ENCODE measurements around the gene CHRM1. TPM values are rescaled to one million over a fixed set of nuclear protein-coding genes. Genes with fewer than 3 reads are reported as not detected.

Gene CHRM1
- total RNA-seq, 2 experiments from 2014 or later, result not detected

GRCh38 chr11:62883673-62884072 lies 37.5 kb downstream of the CHRM1 start:
- Histone ChIP-seq H3K4me3 (ENCODE audit: low read depth, low read length, poor library complexity, severe bottlenecking) (no peak overlapping the region), H3K9me3 (ENCODE audit: low read length) (no peaks in the 10 kb centered on the region), H3K4me1 (ENCODE audit: insufficient read depth, low read length, poor library complexity, severe bottlenecking) (peaks cover 28% of the 10 kb centered on the region), H3K27ac (ENCODE audit: low read depth, low read length, poor library complexity, severe bottlenecking) (no peak overlapping the region), H3K79me2 (ENCODE audit: insufficient read depth, low read depth, low read length) (peaks cover 47% of the 10 kb centered on the region), H4K20me1 (ENCODE audit: insufficient read depth, low read length) (peaks cover 11% of the 10 kb centered on the region; the same call in 1 of the 2 replicates), H3K36me3 (ENCODE audit: insufficient read depth, low read length) (peaks cover 95% of the 10 kb centered on the region), H3K9me2 (ENCODE audit: insufficient read depth, low read length) (no peaks in the 10 kb centered on the region), H3K4me2 (ENCODE audit: low read length) (0 out of 2 replicates have a peak overlapping the region, but pooled peaks have one; percentile 95), H2AFZ (ENCODE audit: low read length) (no peak overlapping the region)
- no peak for DNase-seq (ENCODE audit: low spot score)
- intact Hi-C loops (cut with micrococcal nuclease; ENCODE audit: unreplicated experiment), result loop anchor here (5.0 kb wide), 1 partner anchor 311 kb away; the partner anchor contains the start of gene EEF1G
- TF ChIP-seq CTCF (conservative IDR thresholded peaks at IDR 0.05; ENCODE audit: low read length) (no peak), EZH2phosphoT487 (IDR thresholded peaks at IDR 0.05; ENCODE audit: borderline replicate concordance, low read depth, low read length) (no peak)
- POLR2A ChIA-PET, result interaction anchor here (1.2 to 4.8 kb wide), 3 partner anchors 28 to 43 kb away, joined by 3 to 42 read pairs (median 9); no protein-coding TSS in a partner anchor
- BruUV-seq (replicated peaks), result no TSS peak
- CTCF ChIA-PET (ENCODE audit: unreplicated experiment), result no interaction called here

- POLR2A ChIA-PET, result interaction anchor here (0.5 to 4.8 kb wide), 5 partner anchors 15 to 463 kb away, joined by 3 to 42 read pairs (median 6); no protein-coding TSS in a partner anchor
- H3K9me3 ChIP-seq (ENCODE audit: low read length), result no peaks in the 10 kb centered on the region
- no TSS peak for BruUV-seq (replicated peaks)
- peaks cover 94% of the 10 kb centered on the region for H3K36me3 ChIP-seq (ENCODE audit: insufficient read depth, low read length)
- H3K4me1 ChIP-seq (ENCODE audit: insufficient read depth, low read length, poor library complexity, severe bottlenecking), result peaks cover 28% of the 10 kb centered on the region
- H3K79me2 ChIP-seq (ENCODE audit: insufficient read depth, low read depth, low read length), result peaks cover 48% of the 10 kb centered on the region
- peak overlapping the region; percentile 95 for H3K4me2 ChIP-seq (ENCODE audit: low read length)
- TF ChIP-seq CTCF (conservative IDR thresholded peaks at IDR 0.05; ENCODE audit: low read length) (no peak), EZH2phosphoT487 (IDR thresholded peaks at IDR 0.05; ENCODE audit: borderline replicate concordance, low read depth, low read length) (no peak)
- H3K27ac ChIP-seq (ENCODE audit: low read depth, low read length, poor library complexity, severe bottlenecking), result peak overlapping the region; percentile 74
- H2AFZ ChIP-seq (ENCODE audit: low read length), result no peak overlapping the region
- H3K9me2 ChIP-seq (ENCODE audit: insufficient read depth, low read length), result no peaks in the 10 kb centered on the region
- CTCF ChIA-PET (ENCODE audit: unreplicated experiment), result no interaction called here
- no peak for DNase-seq (ENCODE audit: low spot score)
- intact Hi-C loops (cut with micrococcal nuclease; ENCODE audit: unreplicated experiment), result loop anchor here (5.0 kb wide), 1 partner anchor 311 kb away; the partner anchor contains the start of gene EEF1G
- peaks cover 11% of the 10 kb centered on the region; the same call in 1 of the 2 replicates for H4K20me1 ChIP-seq (ENCODE audit: insufficient read depth, low read length)
- H3K4me3 ChIP-seq (ENCODE audit: low read depth, low read length, poor library complexity, severe bottlenecking), result peak overlapping the region; percentile 73
These were observed 38.2 kb downstream of the CHRM1 start for GRCh38 chr11:62882788-62883501.

GRCh38 chr11:62882431-62882749 lies 38.8 kb downstream of the CHRM1 start:
- Histone ChIP-seq H3K4me1 (ENCODE audit: insufficient read depth, low read length, poor library complexity, severe bottlenecking) (peaks cover 28% of the 10 kb centered on the region), H4K20me1 (ENCODE audit: insufficient read depth, low read length) (peaks cover 11% of the 10 kb centered on the region; the same call in 1 of the 2 replicates), H3K4me3 (ENCODE audit: low read depth, low read length, poor library complexity, severe bottlenecking) (peak overlapping the region; percentile 73), H3K36me3 (ENCODE audit: insufficient read depth, low read length) (peaks cover 94% of the 10 kb centered on the region), H2AFZ (ENCODE audit: low read length) (no peak overlapping the region), H3K27ac (ENCODE audit: low read depth, low read length, poor library complexity, severe bottlenecking) (peak overlapping the region; percentile 74), H3K9me3 (ENCODE audit: low read length) (no peaks in the 10 kb centered on the region), H3K9me2 (ENCODE audit: insufficient read depth, low read length) (no peaks in the 10 kb centered on the region), H3K79me2 (ENCODE audit: insufficient read depth, low read depth, low read length) (peaks cover 53% of the 10 kb centered on the region), H3K4me2 (ENCODE audit: low read length) (peak overlapping the region; percentile 95)
- TF ChIP-seq EZH2phosphoT487 (IDR thresholded peaks at IDR 0.05; ENCODE audit: borderline replicate concordance, low read depth, low read length) (no peak), CTCF (conservative IDR thresholded peaks at IDR 0.05; ENCODE audit: low read length) (no peak)
- CTCF ChIA-PET (ENCODE audit: unreplicated experiment), result no interaction called here
- POLR2A ChIA-PET, result interaction anchor here (0.5 to 4.8 kb wide), 5 partner anchors 14 to 462 kb away, joined by 3 to 42 read pairs (median 9); partner anchors contain the start of gene ZBTB3
- intact Hi-C loops (cut with micrococcal nuclease; ENCODE audit: unreplicated experiment), result loop anchor here (5.0 kb wide), 1 partner anchor 310 kb away; the partner anchor contains the start of gene EEF1G
- BruUV-seq (replicated peaks), result no TSS peak
- DNase-seq (ENCODE audit: low spot score), result no peak
